Astrocyte (in vitro differentiated cells and primary cell): Measurements from ENCODE around the gene PLPPR3. TPM values are rescaled to one million over a fixed set of nuclear protein-coding genes. Genes with fewer than 3 reads are reported as not detected.

Source experiments
- DNase-seq: peaks from one replicate; pipeline ENCODE4 v3.0.0-alpha.2; 2010; ENCODE audit warnings: low read depth
- FAIRE-seq: peaks from 2 replicates; lab custom pipeline; 2011; peaks lifted over from hg19 to GRCh38; lab: Jason Lieb, UNC
- H2AFZ ChIP-seq: 2 replicates; pipeline ENCODE4 v1.6.0; 2012; ENCODE audit warnings: low read depth, low read length, inconsistent platforms
- H3K27ac ChIP-seq: 2 replicates; pipeline ENCODE4 v1.5.1; 2011; ENCODE audit warnings: low read depth, low read length, inconsistent platforms
- H3K27me3 ChIP-seq: 2 replicates; pipeline ENCODE4 v1.6.0; 2011; ENCODE audit warnings: low read length, inconsistent platforms; ENCODE audit not compliant: insufficient read depth
- H3K36me3 ChIP-seq: 2 replicates; pipeline ENCODE4 v1.5.1; 2011; ENCODE audit warnings: low read length, inconsistent platforms; ENCODE audit not compliant: insufficient read depth
- H3K4me1 ChIP-seq: 2 replicates; pipeline ENCODE4 v1.5.1; 2011; ENCODE audit warnings: low read length, inconsistent platforms; ENCODE audit not compliant: insufficient read depth
- H3K4me2 ChIP-seq: 2 replicates; pipeline ENCODE4 v1.6.0; 2012; ENCODE audit warnings: low read length, inconsistent platforms
- H3K4me3 ChIP-seq: 2 replicates; pipeline ENCODE4 v1.5.1; 2011; ENCODE audit warnings: low read depth, mild to moderate bottlenecking, low read length, inconsistent platforms; ENCODE audit not compliant: insufficient read depth
- H3K79me2 ChIP-seq: 2 replicates; pipeline ENCODE4 v1.6.0; 2012; ENCODE audit warnings: mild to moderate bottlenecking, low read length, inconsistent platforms; ENCODE audit not compliant: insufficient read depth
- H3K9ac ChIP-seq: 2 replicates; pipeline ENCODE4 v1.6.0; 2012; ENCODE audit warnings: mild to moderate bottlenecking, low read length, inconsistent platforms
- H3K9me3 ChIP-seq: 2 replicates; pipeline ENCODE4 v1.5.1; 2012; ENCODE audit warnings: low read depth, mild to moderate bottlenecking, low read length, inconsistent platforms; ENCODE audit not compliant: insufficient read depth
- H4K20me1 ChIP-seq: 2 replicates; pipeline ENCODE4 v1.6.0; 2012; ENCODE audit warnings: low read length, inconsistent platforms; ENCODE audit not compliant: insufficient read depth
- H3K27ac Mint-ChIP-seq: one replicate; pipeline ENCODE4 v1.8.0; 2021; ENCODE audit warnings: mild to moderate bottlenecking, mixed read lengths; ENCODE audit not compliant: unreplicated experiment
- H3K27me3 Mint-ChIP-seq: one replicate; pipeline ENCODE4 v1.8.0; 2021; ENCODE audit warnings: low read depth, mixed read lengths; ENCODE audit not compliant: unreplicated experiment
- H3K36me3 Mint-ChIP-seq: one replicate; pipeline ENCODE4 v1.8.0; 2021; ENCODE audit warnings: low read depth, mixed read lengths; ENCODE audit not compliant: unreplicated experiment
- H3K4me1 Mint-ChIP-seq: one replicate; pipeline ENCODE4 v1.8.0; 2021; ENCODE audit warnings: low read depth, mixed read lengths; ENCODE audit not compliant: unreplicated experiment
- H3K4me3 Mint-ChIP-seq: one replicate; pipeline ENCODE4 v1.8.0; 2021; ENCODE audit warnings: mild to moderate bottlenecking, moderate library complexity, mixed read lengths; ENCODE audit not compliant: unreplicated experiment
- H3K9me3 Mint-ChIP-seq: one replicate; pipeline ENCODE4 v1.8.0; 2021; ENCODE audit warnings: mild to moderate bottlenecking, mixed read lengths; ENCODE audit not compliant: unreplicated experiment
- EZH2 ChIP-seq: IDR thresholded peaks from 2 replicates; pipeline ENCODE4 v1.6.1; 2012; ENCODE audit warnings: mild to moderate bottlenecking, low read length, inconsistent platforms; ENCODE audit not compliant: insufficient read depth
- total RNA-seq: library from RNA; stranded (reverse); gene quantifications from 2 replicates; pipeline ENCODE4 v1.2.1, GENCODE V29; 2021
- TF ChIP-seq, protein P1 (sequence below): IDR thresholded peaks from 2 replicates; pipeline ENCODE4 v1.5.1; 2011; ENCODE audit warnings: low read depth, mild to moderate bottlenecking, inconsistent platforms, low read length, moderate library complexity; ENCODE audit not compliant: insufficient read depth

Gene PLPPR3
- total RNA-seq, 1 donor from 2014 or later, result 36.5 TPM

DNA sequence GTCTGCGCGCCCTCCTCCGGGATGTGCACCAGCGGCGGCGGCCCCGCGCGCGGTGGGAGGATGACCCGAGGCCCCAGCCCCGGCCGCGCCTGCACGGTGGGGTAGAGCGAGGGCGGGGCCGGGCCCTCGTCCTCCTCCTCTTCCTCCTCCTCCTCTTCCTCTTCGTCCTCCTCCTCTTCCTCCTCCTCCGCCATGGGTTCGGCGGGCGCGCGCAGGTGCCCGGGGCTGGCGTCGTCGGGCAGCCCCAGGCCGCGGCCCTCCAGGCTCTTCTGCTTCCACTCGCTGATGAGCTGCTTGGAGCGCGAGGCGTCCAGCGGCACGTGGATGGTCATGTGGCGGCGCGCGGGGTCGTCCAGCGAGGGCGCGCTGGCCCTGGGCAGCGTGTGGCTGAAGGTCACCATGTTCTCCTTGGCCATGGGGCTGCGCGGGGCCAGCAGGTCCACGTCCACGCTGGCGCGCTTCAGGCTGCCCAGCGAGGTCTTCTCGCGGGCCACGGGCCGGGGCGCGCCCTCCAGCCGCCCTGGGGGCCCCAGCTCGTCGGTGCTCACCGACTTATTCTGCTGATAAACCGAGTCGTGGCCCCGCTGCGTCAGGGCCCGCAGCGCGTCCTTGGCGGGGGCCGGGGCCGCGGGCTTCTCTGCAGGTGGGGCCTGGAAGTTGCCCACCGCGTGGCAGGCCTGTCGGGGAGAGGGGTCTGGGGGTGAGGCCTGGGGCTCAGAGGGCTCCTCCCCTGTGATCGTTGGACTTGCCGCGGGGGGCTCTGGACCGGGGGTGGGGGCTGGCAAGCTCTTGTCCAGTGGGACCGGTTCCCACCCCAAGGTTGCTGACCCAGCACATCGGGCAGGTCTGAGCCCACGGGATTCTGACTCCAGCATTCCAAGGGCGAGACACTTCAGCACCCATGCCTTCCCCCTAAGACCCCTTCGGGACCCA is 8.3 kb downstream of the PLPPR3 start:
- H3K4me2 ChIP-seq, result no peak overlapping the region
- no peaks in the 10 kb centered on the region for H3K4me1 Mint-ChIP-seq
- H3K27me3 Mint-ChIP-seq, result no peaks in the 10 kb centered on the region
- H2AFZ ChIP-seq, result no peak overlapping the region
- no peak overlapping the region for H3K27ac ChIP-seq
- no peak for DNase-seq
- H3K4me1 ChIP-seq, result no peaks in the 10 kb centered on the region
- H3K36me3 ChIP-seq, result peaks cover 17% of the 10 kb centered on the region
- peaks cover 7% of the 10 kb centered on the region for H3K36me3 Mint-ChIP-seq
- H3K27me3 ChIP-seq, result no peaks in the 10 kb centered on the region
- H3K27ac Mint-ChIP-seq, result no peak overlapping the region
- peaks cover 48% of the 10 kb centered on the region for H4K20me1 ChIP-seq
- TF ChIP-seq EZH2, result no peak
- TF ChIP-seq, protein P1, sequence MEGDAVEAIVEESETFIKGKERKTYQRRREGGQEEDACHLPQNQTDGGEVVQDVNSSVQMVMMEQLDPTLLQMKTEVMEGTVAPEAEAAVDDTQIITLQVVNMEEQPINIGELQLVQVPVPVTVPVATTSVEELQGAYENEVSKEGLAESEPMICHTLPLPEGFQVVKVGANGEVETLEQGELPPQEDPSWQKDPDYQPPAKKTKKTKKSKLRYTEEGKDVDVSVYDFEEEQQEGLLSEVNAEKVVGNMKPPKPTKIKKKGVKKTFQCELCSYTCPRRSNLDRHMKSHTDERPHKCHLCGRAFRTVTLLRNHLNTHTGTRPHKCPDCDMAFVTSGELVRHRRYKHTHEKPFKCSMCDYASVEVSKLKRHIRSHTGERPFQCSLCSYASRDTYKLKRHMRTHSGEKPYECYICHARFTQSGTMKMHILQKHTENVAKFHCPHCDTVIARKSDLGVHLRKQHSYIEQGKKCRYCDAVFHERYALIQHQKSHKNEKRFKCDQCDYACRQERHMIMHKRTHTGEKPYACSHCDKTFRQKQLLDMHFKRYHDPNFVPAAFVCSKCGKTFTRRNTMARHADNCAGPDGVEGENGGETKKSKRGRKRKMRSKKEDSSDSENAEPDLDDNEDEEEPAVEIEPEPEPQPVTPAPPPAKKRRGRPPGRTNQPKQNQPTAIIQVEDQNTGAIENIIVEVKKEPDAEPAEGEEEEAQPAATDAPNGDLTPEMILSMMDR, result no peak
- no peak overlapping the region for H3K4me3 ChIP-seq
- no peak overlapping the region for H3K4me3 Mint-ChIP-seq
- no peak overlapping the region for H3K9ac ChIP-seq
- peaks cover 23% of the 10 kb centered on the region for H3K79me2 ChIP-seq
- no peaks in the 10 kb centered on the region for H3K9me3 Mint-ChIP-seq
- FAIRE-seq, result no peak
- H3K9me3 ChIP-seq, result no peaks in the 10 kb centered on the region

DNA sequence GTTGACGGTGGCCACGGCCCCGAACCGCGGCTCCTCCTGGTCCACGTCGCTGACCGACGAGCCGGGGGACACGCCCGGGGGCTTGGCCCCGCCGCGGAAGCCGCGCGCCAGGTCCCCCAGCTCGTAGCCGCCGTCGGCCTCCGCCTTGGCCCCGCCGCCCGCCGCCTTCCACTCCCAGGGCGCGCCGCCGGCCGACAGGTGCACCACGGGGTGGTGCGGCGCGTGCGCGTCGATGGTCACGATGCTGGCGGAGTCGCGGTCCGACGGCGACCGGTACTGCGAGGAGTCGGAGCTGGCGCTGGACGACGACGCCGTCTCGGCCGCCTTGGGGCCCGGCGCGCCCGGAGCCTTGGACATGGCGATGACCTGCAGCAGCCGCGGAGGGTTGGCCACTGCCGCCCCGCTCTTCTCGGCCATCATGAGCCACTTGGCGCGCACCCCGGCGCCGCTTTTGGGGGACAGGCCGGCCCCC is 9.0 kb downstream of the PLPPR3 start:
- Histone ChIP-seq H3K27ac (no peak overlapping the region), H3K4me3 (no peak overlapping the region), H3K79me2 (peaks cover 29% of the 10 kb centered on the region), H3K9me3 (no peaks in the 10 kb centered on the region), H3K4me2 (no peak overlapping the region), H2AFZ (no peak overlapping the region), H3K27me3 (no peaks in the 10 kb centered on the region), H3K36me3 (peaks cover 20% of the 10 kb centered on the region), H3K4me1 (no peaks in the 10 kb centered on the region), H4K20me1 (peaks cover 54% of the 10 kb centered on the region), H3K9ac (no peak overlapping the region)
- Mint-ChIP-seq H3K4me1 (no peaks in the 10 kb centered on the region), H3K27ac (no peak overlapping the region), H3K4me3 (no peak overlapping the region), H3K9me3 (no peaks in the 10 kb centered on the region), H3K27me3 (no peaks in the 10 kb centered on the region), H3K36me3 (peaks cover 8% of the 10 kb centered on the region)
- no peak for TF ChIP-seq EZH2
- TF ChIP-seq, protein P1, result no peak
- FAIRE-seq, result no peak
- no peak for DNase-seq
